ENCODE measurements around the gene RARRES2.

Gene RARRES2

GRCh38 chr7:150361807-150362621 is 20.6 kb upstream of the RARRES2 start:
- no peak for DNase-seq (ENCODE audit: low read depth)

- DNase-seq (ENCODE audit: low read depth), result no peak
These were observed 20.0 kb upstream of the RARRES2 start for GRCh38 chr7:150361402-150361801.

GRCh38 chr7:150360363-150361058 is 19.1 kb upstream of the RARRES2 start:
- no peak for DNase-seq (ENCODE audit: low read depth)

GRCh38 chr7:150359622-150360362 is 18.4 kb upstream of the RARRES2 start:
- DNase-seq (ENCODE audit: low read depth), result no peak

- DNase-seq (ENCODE audit: low read depth), result no peak
These were observed 17.7 kb upstream of the RARRES2 start for GRCh38 chr7:150358988-150359621.

- no peak for DNase-seq (ENCODE audit: low read depth)
These were observed 17.0 kb upstream of the RARRES2 start for GRCh38 chr7:150358433-150358832.

- no peak for DNase-seq (ENCODE audit: low read depth)
These were observed 16.5 kb upstream of the RARRES2 start for GRCh38 chr7:150357771-150358427.

- DNase-seq (ENCODE audit: low read depth), result no peak
These were observed 15.8 kb upstream of the RARRES2 start for GRCh38 chr7:150357270-150357669.

- no peak for DNase-seq (ENCODE audit: low read depth)
These were observed 15.0 kb upstream of the RARRES2 start for GRCh38 chr7:150356265-150356897.

GRCh38 chr7:150355666-150356059 is 14.2 kb upstream of the RARRES2 start:
- DNase-seq (ENCODE audit: low read depth), result no peak

GRCh38 chr7:150351587-150352194 is 10.3 kb upstream of the RARRES2 start:
- no peak for DNase-seq (ENCODE audit: low read depth)

GRCh38 chr7:150346922-150347321 is 5.5 kb upstream of the RARRES2 start:
- DNase-seq (ENCODE audit: low read depth), result no peak

GRCh38 chr7:150345012-150345411 is 3.6 kb upstream of the RARRES2 start:
- DNase-seq (ENCODE audit: low read depth), result no peak

- no peak for DNase-seq (ENCODE audit: low read depth)
These were observed 2.9 kb upstream of the RARRES2 start for GRCh38 chr7:150344299-150344698.

- DNase-seq (ENCODE audit: low read depth), result no peak
These were observed 1.8 kb upstream of the RARRES2 start for GRCh38 chr7:150343225-150343624.

GRCh38 chr7:150342121-150342408 is 636 bp upstream of the RARRES2 start:
- DNase-seq (ENCODE audit: low read depth), result no peak

GRCh38 chr7:150340875-150341262 is 560 bp downstream of the RARRES2 start:
- DNase-seq (ENCODE audit: low read depth), result no peak

- DNase-seq (ENCODE audit: low read depth), result no peak
These were observed 1.2 kb downstream of the RARRES2 start for GRCh38 chr7:150340024-150340749.

- DNase-seq (ENCODE audit: low read depth), result no peak
These were observed 2.0 kb downstream of the RARRES2 start for GRCh38 chr7:150339409-150339809.

- no peak for DNase-seq (ENCODE audit: low read depth)
These were observed 3.1 kb downstream of the RARRES2 start for GRCh38 chr7:150338166-150338829.

Data from fibroblast of the conjunctiva (primary cell).